KOPT-K1 (cell line): ENCODE data around the gene TSC22D4.
"Not testable (repeated sequence)": the region's sequence is repeated elsewhere in the genome, so short reads cannot be mapped to it uniquely, and the experiment has no call there.

Experiments
- H3K27ac ChIP-seq: fragments of 200-600 bp; sonication (generic); 2 replicates; pipeline ENCODE4 v1.5.1; 2016; ENCODE audit warnings: antibody characterized with exemption, mild to moderate bottlenecking, low read depth, low read length; ENCODE audit not compliant: poor library complexity, severe bottlenecking
- H3K36me3 ChIP-seq: fragments of 200-600 bp; sonication (generic); 2 replicates; pipeline ENCODE4 v1.5.1; 2017; ENCODE audit warnings: antibody characterized with exemption, mild to moderate bottlenecking, low read length, moderate library complexity; ENCODE audit not compliant: insufficient read depth
- H3K9me3 ChIP-seq: fragments of 200-600 bp; sonication (generic); 2 replicates; pipeline ENCODE4 v1.5.1; 2017; ENCODE audit warnings: antibody characterized with exemption, low read length, mild to moderate bottlenecking; ENCODE audit not compliant: insufficient read depth, poor library complexity, severe bottlenecking

Gene TSC22D4

GRCh38 chr7:100444311-100445278 lies 34.4 kb downstream of the TSC22D4 start:
- H3K36me3 ChIP-seq = no peaks in the 10 kb centered on the region
- H3K27ac ChIP-seq = peak overlapping the region; percentile 86
- H3K9me3 ChIP-seq = no peaks in the 10 kb centered on the region

- Histone ChIP-seq H3K36me3 (no peaks in the 10 kb centered on the region), H3K27ac (peak overlapping the region; percentile 86), H3K9me3 (no peaks in the 10 kb centered on the region)
Measured at GRCh38 chr7:100443096-100443840, 35.7 kb downstream of the TSC22D4 start.

- H3K9me3 ChIP-seq = no peaks in the 10 kb centered on the region
- H3K36me3 ChIP-seq = no peaks in the 10 kb centered on the region
- H3K27ac ChIP-seq = no peak overlapping the region
Measured at GRCh38 chr7:100441641-100442535, 37.1 kb downstream of the TSC22D4 start.

- peaks cover 16% of the 10 kb centered on the region for H3K36me3 ChIP-seq
- not testable (repeated sequence) for H3K27ac ChIP-seq, H3K9me3 ChIP-seq
Measured at GRCh38 chr7:100439244-100439643, 39.8 kb downstream of the TSC22D4 start.

- H3K27ac ChIP-seq = not testable (repeated sequence)
Measured at GRCh38 chr7:100438731-100439130, 40.3 kb downstream of the TSC22D4 start.

GRCh38 chr7:100438172-100438571 lies 40.8 kb downstream of the TSC22D4 start:
- Histone ChIP-seq H3K9me3 (no peaks in the 10 kb centered on the region), H3K27ac (no peak overlapping the region), H3K36me3 (peaks cover 27% of the 10 kb centered on the region)

More at GRCh38 chr7:100438731-100439130, 40.3 kb downstream of the TSC22D4 start:
- H3K36me3 ChIP-seq = peaks cover 21% of the 10 kb centered on the region
- not testable (repeated sequence) for H3K9me3 ChIP-seq

DNA sequence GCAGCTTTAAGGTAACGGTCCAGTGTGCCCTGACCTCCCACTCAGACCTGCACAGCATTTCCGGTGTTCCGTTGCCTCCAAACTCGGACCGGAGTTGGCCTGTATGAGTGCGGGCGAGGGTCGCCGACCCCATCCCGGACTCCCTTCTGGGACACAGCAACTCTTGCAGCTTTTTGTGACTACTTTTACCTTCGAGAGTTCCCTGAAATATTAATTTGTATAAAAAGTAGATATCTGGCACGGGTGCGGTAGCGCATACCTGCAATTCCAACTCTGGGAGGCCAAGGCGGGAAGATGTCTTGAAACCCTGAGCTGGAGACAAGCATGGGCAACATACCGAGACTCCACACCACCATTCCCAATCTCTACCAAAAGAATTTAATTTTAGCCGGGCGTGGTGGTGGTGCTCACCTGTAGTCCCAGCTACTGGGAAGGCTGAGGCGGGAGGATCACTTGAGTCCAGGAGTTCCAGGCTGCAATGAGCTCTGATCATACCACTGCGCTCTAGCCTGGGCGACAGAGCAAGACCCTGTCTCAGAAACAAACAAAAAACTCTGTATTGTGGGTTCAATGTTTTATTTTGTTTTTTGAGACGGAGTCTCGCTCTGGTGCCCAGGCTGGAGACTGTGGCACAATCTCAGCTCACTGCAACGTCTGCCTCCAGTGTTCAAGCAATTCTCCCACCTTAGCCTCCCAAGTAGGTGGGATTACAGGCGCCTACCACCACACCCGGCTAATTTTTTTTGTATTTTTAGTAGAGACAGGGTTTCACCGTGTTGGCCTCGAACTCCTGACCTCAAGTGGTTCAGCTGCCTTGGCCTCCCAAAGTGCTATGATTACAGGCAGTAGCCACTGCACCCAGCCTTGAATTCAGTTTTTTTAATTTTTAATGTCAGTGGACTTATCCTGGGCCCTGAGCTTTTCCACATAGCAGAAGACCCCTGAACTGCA lies 41.6 kb downstream of the TSC22D4 start:
- peak overlapping the region; percentile 99 for H3K27ac ChIP-seq
- no peaks in the 10 kb centered on the region for H3K9me3 ChIP-seq
- H3K36me3 ChIP-seq = peaks cover 34% of the 10 kb centered on the region

DNA sequence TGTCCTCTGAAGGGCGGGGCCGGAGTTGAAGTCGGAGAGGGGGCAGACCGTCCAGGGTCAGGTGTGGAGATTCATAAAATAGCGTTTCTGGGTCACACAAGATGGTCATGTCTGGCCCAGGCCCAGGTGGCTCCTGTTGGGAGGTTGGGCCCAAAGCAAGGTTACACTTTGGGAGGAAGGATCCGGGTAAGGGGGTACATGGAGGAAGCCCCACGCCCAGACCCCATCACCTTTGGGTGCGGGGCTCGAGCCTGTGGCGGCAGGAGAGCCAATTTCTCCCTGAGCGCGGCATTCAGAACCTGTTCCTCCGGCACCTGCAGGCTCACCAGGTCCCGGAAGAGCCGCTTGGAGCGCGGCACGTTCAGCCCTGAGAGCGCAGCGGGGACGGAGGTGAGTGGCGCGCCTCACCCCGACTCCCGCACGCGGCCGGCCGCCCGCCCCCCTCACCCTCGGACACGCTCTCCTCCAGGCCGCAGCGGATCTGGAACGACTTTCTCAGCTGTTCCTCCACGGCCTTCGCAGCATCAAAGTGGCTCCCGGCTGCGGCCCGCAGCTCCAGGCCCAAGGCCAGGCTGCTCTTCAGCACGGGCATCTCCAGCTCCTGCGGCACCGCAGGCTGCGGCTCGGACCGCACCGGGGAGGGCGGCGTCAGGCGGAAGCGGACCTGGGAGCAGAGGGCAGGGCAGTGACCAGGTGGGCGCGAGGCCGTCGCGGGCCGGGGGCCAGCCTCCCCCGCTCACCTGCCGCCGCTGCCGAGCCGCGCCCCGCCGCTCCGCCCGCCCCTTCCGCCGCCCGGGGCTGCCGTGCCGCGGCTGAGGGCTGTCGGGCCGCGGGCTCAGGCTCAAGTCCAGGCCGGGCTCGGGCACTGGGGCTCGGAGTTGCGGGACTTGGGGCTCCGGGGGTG lies 43.4 kb downstream of the TSC22D4 start:
- H3K36me3 ChIP-seq = peaks cover 52% of the 10 kb centered on the region
- no peaks in the 10 kb centered on the region for H3K9me3 ChIP-seq
- peak overlapping the region; percentile 99 for H3K27ac ChIP-seq

GRCh38 chr7:100434297-100435144 lies 44.5 kb downstream of the TSC22D4 start:
- Histone ChIP-seq H3K27ac (peak overlapping the region; percentile 99), H3K9me3 (no peaks in the 10 kb centered on the region), H3K36me3 (peaks cover 53% of the 10 kb centered on the region)

DNA sequence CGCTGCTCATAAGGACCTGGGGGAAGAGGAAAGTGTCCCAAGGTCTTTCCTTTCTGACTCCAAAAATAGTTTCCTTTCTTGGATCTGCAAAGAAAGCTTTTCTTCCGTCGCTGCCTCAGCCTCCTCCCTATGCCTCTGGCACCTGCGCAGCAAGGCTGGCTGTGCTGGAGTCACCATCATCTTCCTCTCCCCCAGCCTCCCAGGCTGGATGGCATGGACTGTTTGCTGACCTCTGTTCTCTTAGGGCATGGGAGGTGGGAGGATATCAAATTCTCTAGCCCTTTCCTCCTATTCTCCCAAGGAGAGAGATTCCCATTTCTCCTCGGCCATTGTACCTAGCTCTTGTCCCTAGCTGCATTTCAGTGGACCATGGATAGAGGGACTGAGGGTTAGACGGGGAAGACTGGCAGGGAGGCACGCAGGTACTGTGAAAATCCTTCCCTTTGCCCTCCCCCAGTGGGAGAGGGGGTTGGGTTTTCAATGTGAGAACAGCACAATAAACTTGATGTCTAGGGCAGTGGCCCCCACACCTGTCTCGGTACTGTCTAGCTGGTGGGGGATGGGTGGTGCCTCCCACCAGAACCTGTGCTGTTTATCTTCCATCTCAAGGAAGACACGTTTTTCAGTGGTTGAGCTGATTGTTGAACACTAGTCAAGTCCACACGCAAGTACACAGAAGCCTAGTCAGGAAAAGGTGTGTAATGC lies 45.3 kb downstream of the TSC22D4 start:
- peak overlapping the region; percentile 99 for H3K27ac ChIP-seq

DNA sequence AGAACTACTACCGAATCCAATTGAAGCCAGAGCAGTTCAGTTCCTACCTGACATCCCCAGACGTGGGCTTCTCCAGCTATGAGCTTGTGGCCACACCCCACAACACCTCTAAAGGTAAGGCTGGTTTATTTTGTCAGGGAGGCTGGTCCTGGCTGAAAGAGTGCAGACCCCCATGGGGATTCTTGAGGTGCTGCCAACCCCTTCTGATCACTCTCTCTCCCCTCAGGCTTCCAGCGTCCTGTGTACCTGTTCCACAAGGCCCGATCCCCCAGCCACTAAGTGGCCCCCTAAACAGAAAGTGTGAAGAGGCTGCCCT lies 45.8 kb downstream of the TSC22D4 start:
- Histone ChIP-seq H3K9me3 (no peaks in the 10 kb centered on the region), H3K36me3 (peaks cover 53% of the 10 kb centered on the region), H3K27ac (peak overlapping the region; percentile 99)

More for the DNA sequence above, 45.3 kb downstream of the TSC22D4 start:
- Histone ChIP-seq H3K36me3 (peaks cover 53% of the 10 kb centered on the region), H3K9me3 (no peaks in the 10 kb centered on the region)
